Skin epidermis (tissue), 12 donors: ENCODE results near the gene HMCN1.

Experiments
- H3K27ac ChIP-seq, 21 experiments: fragments of 200-600 bp; sonication (generic) in 11 of 21; one replicate each; pipeline ENCODE4 v1.5.0; 2020; ENCODE audit warnings: mild to moderate bottlenecking in 3 of 21, inconsistent platforms in 2 of 21, moderate library complexity in 2 of 21
- H3K4me3 ChIP-seq, 7 experiments: fragments of 200-600 bp; sonication (generic) in 2 of 7; one replicate each; pipeline ENCODE4 v1.5.0; 2020; ENCODE audit warnings: inconsistent platforms in 2 of 7, mild to moderate bottlenecking in 2 of 7, moderate library complexity in 1 of 7

Gene HMCN1

DNA sequence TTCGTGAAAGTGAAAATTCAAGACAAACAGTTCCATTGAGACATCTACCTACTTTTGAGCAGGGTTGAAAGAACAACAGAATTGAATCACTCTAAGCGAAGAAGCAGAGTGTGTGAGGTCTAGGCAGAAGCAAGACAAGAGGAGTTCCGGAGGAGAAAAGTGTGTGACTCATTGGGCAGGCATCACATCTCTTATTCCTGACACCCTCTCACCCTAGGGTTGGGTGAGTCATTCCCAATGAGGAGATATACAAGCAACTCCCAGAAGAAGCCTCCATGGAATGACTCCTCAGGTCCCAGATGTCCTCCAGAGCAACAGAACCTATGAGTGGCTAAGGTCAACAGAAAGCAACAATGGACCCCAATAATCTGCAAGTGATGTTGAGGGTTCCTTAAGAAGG is 502.7 kb downstream of the HMCN1 start:
- no peak overlapping the region for H3K27ac ChIP-seq
- H3K4me3 ChIP-seq = no peak overlapping the region

DNA sequence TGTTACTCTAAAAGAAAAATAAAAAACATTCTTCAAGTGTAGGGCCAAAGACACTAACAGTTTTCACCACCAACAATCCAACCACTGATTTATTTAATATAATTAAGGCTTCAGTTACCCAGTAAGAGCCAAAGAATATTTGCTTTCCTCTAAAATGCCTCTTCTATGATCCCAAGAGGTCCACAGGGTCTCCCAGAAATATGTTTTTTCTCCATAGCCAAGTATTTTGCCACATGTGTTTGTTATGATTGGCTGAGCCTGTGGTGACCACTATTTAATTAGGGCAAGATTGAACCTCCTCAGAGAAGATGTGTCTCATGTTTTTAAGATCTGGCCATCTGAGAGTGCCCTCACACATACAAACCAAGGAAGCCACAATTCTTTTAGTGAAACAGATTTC is 505.0 kb downstream of the HMCN1 start:
- Histone ChIP-seq H3K4me3 (no peak overlapping the region), H3K27ac (no peak overlapping the region)

DNA sequence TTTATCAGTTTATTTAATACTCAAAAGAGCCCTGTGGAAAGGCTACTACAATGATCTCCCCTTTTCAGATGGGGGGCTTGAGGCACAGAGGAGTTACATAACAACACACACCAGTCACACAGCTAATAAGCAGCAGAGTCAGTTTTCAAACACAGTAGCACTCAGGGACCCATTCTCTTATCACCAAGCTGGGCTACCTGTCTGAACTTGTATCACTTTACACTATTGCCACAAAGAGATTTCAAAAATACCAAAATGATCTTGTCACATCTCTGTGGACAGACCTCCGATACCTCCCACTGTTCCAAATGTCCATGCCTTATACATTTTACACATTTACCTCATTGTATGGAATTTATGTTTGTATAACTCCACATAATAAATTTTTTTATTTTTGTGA is 506.2 kb downstream of the HMCN1 start:
- H3K27ac ChIP-seq = no peak overlapping the region
- no peak overlapping the region for H3K4me3 ChIP-seq
